HG02938 (cell line): ENCODE measurements around the gene TSACC.
"Not testable (repeated sequence)": the region's sequence is repeated elsewhere in the genome, so short reads cannot be mapped to it uniquely, and the experiment has no call there.

Experiments
- ATAC-seq: cut with Tn5 transposase; IDR thresholded peaks from one replicate; pipeline ENCODE4 v1.9.1; 2021; ENCODE audit warnings: mild to moderate bottlenecking, moderate library complexity; ENCODE audit not compliant: unreplicated experiment

The TSACC gene

GRCh38 chr1:156338180-156338976 lies at the start of gene TSACC, which contains the start of gene CCT3:
TSS of gene TSACC (plus strand) at chr1:156338526. CDS start at chr1:156339758, 1,232 bp downstream.
TSS of gene CCT3 (minus strand) at chr1:156338292. CDS start at chr1:156338184, 108 bp downstream.
- ATAC-seq: peak; percentile 95

GRCh38 chr1:156289857-156290256 lies 48.5 kb upstream of the TSACC start:
- no peak for ATAC-seq

GRCh38 chr1:156291226-156292061 lies 46.9 kb upstream of the TSACC start:
- ATAC-seq: no peak

- no peak for ATAC-seq
These were observed 45.3 kb upstream of the TSACC start for GRCh38 chr1:156293098-156293434.

DNA sequence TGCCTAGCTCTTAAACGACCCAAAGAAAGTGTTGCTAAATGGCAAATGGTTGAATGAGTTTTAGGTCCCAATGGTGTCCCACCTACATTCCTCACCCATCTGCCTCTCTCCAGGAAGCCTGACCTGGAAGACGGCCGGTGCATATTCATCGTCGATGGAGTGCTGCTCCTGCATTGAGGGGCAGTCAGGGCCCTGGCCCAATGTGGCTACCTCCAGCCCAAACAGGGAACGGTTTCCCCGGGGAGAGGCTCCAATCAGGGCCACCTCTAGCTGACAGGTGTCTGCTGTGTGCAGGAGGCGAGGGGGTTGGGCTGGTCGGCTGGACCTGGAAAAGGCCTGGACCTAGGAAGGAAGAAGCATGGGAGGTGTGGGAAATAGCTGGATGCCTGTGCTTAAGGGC lies 44.4 kb upstream of the TSACC start:
- ATAC-seq: no peak

GRCh38 chr1:156295391-156295947 lies 42.9 kb upstream of the TSACC start, which contains the start of gene GLMP:
TSS of gene GLMP (minus strand) at chr1:156295679. CDS start at chr1:156295645, 34 bp downstream.
- no peak for ATAC-seq

DNA sequence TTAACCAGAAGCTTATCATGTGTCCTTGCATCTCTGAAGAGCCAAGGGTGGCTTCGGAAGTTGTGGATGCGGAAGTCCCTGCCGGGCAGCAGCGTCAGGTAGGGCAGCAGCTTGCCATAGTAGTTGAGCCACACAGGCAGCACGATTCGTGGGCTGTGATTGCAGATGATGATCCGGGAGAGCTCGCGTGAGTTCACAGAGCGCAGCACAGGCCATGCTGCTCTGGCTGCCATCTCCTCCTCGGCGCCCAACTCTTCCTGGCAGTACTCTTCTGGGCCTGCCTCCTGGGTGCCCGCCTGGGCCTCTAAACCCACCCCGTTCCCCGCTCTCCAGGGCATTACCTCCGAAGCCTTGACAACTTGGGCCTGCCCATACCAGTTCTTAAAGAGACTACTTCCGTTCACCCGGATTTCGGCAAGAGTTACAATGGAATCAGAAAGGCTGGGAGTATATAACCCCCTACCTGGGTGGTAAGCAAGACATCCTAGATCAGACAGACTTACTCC lies 39.4 kb upstream of the TSACC start, which contains the start of gene VHLL:
TSS of gene VHLL (minus strand) at position 456 of the 506 bp plus-strand sequence. CDS start at position 338, 118 bp downstream.
- ATAC-seq: no peak

GRCh38 chr1:156303241-156303640 lies 35.1 kb upstream of the TSACC start:
- ATAC-seq: no peak

GRCh38 chr1:156305215-156305614 lies 33.1 kb upstream of the TSACC start:
- no peak for ATAC-seq

DNA sequence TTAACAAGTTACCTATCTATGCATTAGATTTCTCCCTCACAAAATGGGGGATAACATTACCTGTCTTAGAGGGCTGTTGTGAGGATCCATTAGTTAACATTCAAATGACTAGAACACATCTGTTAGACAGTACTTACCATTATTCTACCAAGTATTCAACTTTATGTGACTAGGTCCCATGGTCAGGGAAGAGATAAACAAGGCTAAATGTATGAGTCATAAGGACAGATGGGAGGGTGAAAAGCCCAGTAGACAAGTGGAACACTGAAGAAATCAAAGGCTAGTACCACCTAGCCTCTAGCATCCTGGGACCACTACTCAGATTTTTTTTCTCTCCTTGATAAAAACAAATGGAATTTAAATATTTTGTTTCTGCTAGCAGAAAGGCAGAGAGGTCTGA lies 30.2 kb upstream of the TSACC start:
- ATAC-seq: no peak

DNA sequence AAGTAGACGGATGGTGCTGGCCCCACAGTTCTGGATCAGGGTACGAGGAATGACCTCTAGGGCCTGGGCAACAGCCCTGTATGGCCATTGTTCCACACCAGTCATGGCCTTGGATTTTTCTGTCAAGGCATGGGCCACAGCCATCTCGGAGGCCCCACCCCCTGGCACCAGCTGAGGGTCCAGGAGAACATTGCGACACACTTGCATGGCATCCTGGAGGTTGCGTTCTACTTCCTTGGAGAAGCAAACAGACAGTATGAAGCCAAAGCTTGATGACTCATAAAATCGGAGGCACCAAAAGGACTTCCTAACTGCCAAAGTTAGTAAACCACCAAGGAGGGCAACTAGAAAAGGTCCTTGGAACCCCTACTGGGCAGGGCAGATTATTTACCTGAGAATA lies 27.4 kb upstream of the TSACC start:
- no peak for ATAC-seq

DNA sequence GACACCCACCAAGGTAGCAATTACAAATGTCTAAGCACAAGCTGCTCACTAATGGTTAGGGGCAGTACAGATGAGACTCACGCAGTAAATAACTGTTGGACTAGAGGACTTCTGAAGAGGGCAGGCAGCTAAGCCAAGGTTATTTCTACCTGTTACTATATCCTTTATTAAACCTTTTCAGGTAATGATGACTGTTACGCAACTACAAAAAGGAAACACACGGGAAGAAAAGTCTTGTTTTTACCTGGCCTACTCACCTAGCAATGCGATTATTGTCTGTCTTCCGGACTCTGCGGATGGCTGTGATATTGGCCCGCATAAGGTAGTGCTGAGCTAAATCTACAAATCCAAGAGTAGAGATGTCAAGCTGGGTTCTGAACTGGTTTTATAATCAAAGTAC lies 21.4 kb upstream of the TSACC start:
- no peak for ATAC-seq

DNA sequence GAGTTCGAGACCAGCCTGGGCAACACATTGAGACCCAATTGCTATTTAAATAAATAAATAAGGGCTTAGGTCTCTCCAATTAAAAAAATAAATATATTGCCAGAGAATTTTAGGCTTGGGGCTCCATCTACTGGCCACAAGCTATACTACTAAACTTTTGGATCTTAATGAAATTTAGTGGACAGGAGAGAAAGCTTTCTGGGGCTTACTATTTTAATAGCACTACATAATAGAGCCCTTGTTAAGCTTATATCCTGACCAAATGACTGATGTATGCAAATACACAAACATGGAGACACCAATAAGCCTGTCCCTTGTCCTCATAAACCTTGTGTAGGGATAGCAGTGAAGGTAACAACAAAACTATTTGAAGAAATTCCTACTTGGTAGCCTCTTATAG lies 18.7 kb upstream of the TSACC start:
- ATAC-seq: no peak

- no peak for ATAC-seq
These were observed 17.8 kb upstream of the TSACC start for GRCh38 chr1:156320560-156320959.

DNA sequence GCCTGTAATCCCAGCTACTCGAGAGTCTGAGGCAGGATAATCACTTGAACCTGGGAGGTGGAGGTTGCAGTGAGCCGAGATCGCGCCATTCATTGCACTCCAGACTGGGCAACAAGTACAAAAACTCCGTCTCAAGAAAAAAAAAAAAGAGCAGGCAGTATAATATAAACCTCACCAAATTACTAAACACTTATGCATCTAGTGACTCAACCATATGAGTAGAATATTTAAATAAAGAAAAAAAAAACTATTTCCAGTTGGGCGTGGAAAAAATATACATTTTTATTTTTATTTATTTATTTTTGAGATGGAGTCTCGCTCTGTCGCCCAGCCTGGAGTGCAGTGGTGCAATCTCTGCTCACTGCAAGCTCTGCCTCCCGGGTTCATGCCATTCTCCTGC lies 15.1 kb upstream of the TSACC start:
- ATAC-seq: not testable (repeated sequence)

DNA sequence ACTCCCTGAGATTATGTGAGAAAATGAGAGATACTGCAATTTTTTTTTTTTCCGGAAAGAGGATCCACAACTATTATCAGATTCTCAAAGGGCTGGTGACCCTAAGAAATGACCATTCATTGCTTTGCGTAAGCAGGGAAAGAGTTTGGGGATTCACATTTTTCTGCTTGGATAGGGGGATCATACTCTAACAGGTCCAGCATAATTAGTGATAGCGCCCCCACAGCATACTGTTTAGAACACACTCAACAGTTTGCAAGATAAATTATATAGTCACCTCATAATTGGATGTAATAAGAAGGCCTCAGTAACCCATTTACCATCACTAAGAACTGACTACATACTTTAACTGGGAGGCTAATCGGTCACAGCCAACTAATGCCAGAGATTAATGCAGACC lies 2.1 kb upstream of the TSACC start:
- no peak for ATAC-seq

DNA sequence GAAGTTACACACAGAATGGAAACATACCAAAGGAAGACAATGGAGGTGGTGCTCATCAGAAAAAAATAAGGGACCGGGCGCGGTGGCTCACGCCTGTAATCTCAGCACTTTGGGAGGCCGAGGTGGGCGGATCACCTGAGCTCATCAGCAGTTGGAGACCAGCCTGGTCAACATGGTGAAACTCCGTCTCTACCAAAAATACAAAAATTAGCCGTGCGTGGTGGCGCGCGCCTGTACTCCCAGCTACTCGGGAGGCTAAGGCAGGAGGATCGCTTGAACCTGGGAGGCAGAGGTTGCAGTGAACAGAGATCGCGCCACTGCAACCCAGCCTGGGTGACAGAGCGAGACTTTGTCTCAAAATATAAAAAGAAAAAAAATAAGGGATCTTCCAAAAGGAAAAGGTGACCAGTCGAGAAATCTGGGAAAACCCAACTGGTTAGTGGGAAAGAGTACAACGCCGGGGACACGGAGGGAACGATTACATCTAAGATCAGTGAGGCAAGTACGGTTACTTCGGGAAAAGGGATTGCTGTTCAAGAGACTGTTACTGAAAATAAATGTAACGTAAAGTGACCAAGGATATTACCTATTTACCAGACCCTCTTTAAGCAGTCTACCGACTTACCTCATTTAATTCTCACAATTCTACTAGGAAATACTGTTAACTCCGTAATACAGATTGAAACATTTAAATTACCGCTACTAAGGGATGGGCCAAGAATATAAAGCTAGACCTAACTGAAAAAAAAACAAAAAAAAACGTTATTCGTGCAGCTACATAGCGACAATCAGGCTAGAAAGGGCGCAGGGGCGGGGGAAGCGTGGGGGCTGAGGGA lies 1.1 kb upstream of the TSACC start:
- ATAC-seq: no peak

- no peak for ATAC-seq
These were observed 492 bp upstream of the TSACC start for GRCh38 chr1:156337888-156338179.

DNA sequence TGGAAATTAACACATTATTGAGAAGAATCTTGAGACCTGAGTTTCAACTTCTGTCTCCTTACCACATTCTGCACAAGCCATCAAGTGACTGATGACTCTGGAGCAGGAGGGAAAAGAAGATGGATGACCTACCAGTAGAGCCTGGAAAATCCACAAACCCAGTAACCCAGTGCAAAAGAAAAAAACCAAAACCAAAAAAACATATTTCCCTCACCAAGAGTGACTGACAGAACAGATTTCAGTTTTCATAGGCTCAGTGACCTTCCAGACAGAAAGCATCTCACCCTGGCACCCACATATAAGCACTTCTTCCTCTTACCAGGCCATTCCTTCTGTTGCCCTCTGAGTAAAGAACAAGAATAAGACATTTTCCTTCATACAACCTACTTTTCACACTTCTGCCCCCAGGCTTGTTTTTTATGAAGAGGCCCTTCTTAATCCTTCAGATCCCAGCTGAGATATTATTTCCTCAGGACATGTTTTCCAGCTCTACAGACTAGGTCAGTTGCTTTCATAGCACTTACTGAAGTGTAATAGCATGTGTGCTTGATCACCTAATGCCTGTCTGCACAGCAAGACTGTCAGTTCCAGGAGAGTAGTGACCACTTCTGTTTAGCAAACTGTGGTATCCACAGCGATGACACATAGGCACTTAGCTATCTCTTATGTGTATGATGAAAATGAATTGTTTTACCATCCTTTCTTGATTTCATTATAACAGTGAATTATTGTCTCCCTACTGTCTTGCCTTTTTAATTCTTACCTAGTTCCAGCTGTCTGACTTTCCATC lies 4.0 kb downstream of the TSACC start:
- no peak for ATAC-seq

- no peak for ATAC-seq
These were observed 6.1 kb downstream of the TSACC start for GRCh38 chr1:156344409-156344808.
